Measurements from ENCODE around the gene AUTS2.

GRCh38 chr7:70460071-70460470 lies 861.8 kb downstream of the AUTS2 start:
- TF ChIP-seq ZNF184 (tag by site-specific recombination; IDR thresholded peaks at IDR 0.05) (no peak), ZNF473 (tag by site-specific recombination; IDR thresholded peaks at IDR 0.05) (no peak), ZNF704 (tag by site-specific recombination; IDR thresholded peaks at IDR 0.05) (no peak), CTCF (tag by site-specific recombination; IDR thresholded peaks at IDR 0.05) (no peak), KLF10 (tag by site-specific recombination; IDR thresholded peaks at IDR 0.05) (no peak), PBX3 (CRISPR knock-in tag; IDR thresholded peaks at IDR 0.05) (no peak), ZNF18 (tag by site-specific recombination; IDR thresholded peaks at IDR 0.05) (no peak), ZSCAN4 (tag by site-specific recombination; IDR thresholded peaks at IDR 0.05) (no peak), ZNF221 (tag by site-specific recombination; IDR thresholded peaks at IDR 0.05; ENCODE audit: borderline replicate concordance) (no peak), REST (tag by site-specific recombination; IDR thresholded peaks at IDR 0.05) (no peak)
